PFSK-1 (cell line): ENCODE results near the gene NT5DC3.

Source experiments
- POLR2AphosphoS5 ChIP-seq: IDR thresholded peaks from 2 replicates; pipeline ENCODE4 v1.6.1; 2012; ENCODE audit warnings: low read depth, mild to moderate bottlenecking, control low read depth, low read length, moderate library complexity
- TF ChIP-seq, protein P1 (sequence below), 2 experiments: IDR thresholded peaks; 2 replicates each; pipeline versions ENCODE4 v1.6.1 to v1.8.0; 2011 to 2012; ENCODE audit warnings: low read depth in 2 of 2, low read length in 2 of 2, control low read depth in 1 of 2, inconsistent platforms in 1 of 2, mild to moderate bottlenecking in 1 of 2, moderate library complexity in 1 of 2; ENCODE audit not compliant: insufficient read depth in 1 of 2

DNA sequence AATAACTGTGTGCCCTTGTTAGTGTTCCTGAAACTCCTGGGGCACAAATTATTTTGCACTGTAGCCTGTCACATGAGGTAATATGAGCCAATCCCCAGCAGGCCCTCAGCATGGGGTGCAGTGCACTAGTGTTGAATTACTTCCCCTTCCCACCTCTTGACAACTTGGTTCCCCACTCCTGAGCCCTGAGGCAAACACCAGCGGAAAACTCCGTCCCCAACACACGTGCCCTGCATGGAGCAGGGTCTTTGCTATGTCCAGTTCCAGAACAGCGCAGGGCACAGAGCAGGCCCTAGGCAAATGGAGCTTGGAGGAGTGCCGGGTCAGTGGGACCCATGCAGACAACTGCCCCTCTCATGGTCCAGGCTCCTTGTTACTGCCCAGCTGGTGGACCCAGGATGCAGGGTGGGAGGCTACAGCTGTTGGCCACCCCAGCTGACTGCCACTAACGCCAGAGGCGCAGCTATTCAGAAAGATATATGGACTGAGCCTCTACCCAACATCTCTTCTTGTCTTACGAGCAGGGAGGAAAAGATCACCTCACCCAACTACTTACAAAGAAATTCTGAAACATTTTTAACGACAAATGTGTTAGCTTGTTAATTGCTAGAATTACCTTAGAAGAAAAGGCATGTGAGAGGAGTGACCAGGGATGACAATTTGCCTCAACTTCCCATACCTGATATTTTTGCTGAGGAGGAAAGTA lies 71.6 kb downstream of the NT5DC3 start:
- TF ChIP-seq POLR2AphosphoS5: no peak
- TF ChIP-seq, protein P1, sequence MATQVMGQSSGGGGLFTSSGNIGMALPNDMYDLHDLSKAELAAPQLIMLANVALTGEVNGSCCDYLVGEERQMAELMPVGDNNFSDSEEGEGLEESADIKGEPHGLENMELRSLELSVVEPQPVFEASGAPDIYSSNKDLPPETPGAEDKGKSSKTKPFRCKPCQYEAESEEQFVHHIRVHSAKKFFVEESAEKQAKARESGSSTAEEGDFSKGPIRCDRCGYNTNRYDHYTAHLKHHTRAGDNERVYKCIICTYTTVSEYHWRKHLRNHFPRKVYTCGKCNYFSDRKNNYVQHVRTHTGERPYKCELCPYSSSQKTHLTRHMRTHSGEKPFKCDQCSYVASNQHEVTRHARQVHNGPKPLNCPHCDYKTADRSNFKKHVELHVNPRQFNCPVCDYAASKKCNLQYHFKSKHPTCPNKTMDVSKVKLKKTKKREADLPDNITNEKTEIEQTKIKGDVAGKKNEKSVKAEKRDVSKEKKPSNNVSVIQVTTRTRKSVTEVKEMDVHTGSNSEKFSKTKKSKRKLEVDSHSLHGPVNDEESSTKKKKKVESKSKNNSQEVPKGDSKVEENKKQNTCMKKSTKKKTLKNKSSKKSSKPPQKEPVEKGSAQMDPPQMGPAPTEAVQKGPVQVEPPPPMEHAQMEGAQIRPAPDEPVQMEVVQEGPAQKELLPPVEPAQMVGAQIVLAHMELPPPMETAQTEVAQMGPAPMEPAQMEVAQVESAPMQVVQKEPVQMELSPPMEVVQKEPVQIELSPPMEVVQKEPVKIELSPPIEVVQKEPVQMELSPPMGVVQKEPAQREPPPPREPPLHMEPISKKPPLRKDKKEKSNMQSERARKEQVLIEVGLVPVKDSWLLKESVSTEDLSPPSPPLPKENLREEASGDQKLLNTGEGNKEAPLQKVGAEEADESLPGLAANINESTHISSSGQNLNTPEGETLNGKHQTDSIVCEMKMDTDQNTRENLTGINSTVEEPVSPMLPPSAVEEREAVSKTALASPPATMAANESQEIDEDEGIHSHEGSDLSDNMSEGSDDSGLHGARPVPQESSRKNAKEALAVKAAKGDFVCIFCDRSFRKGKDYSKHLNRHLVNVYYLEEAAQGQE (IDR thresholded peaks at IDR 0.05; ENCODE audit: insufficient read depth in 1 of 2, low read depth in 2 of 2, low read length in 2 of 2): no peak
